Bronchial epithelial cell (primary cell): ENCODE measurements around the gene ABCA2. TPM values are rescaled to one million over a fixed set of nuclear protein-coding genes. Genes with fewer than 3 reads are reported as not detected.

ENCODE experiments used
- DNase-seq: peaks from one replicate; pipeline ENCODE4 v3.0.0-alpha.2; 2010; ENCODE audit warnings: low read depth
- FAIRE-seq: peaks from 2 replicates; lab custom pipeline; 2011; peaks lifted over from hg19 to GRCh38; lab: Jason Lieb, UNC
- H3K27me3 ChIP-seq: 2 replicates; pipeline ENCODE4 v1.5.1; 2011; ENCODE audit warnings: low read length; ENCODE audit not compliant: control insufficient read depth, insufficient read depth
- H3K36me3 ChIP-seq: 2 replicates; pipeline ENCODE4 v1.5.1; 2011; ENCODE audit warnings: low read length; ENCODE audit not compliant: control insufficient read depth, insufficient read depth
- H3K4me3 ChIP-seq: 2 replicates; pipeline ENCODE4 v1.5.1; 2011; ENCODE audit warnings: mild to moderate bottlenecking, low read depth, low read length, control low read depth
- CTCF ChIP-seq: IDR thresholded peaks from 2 replicates; pipeline ENCODE4 v1.5.1; 2011; ENCODE audit warnings: mild to moderate bottlenecking, moderate library complexity, low read length, control low read depth, inconsistent platforms; ENCODE audit not compliant: insufficient read depth, severe bottlenecking
- total RNA-seq: library from RNA; depleted of rRNA; stranded (reverse); fragments of >200 nt; gene quantifications from 2 replicates; pipeline ENCODE4 v1.2.1, GENCODE V29; 2014

Gene ABCA2
- total RNA-seq, 1 donor from 2014 or later = 5.5 TPM

DNA sequence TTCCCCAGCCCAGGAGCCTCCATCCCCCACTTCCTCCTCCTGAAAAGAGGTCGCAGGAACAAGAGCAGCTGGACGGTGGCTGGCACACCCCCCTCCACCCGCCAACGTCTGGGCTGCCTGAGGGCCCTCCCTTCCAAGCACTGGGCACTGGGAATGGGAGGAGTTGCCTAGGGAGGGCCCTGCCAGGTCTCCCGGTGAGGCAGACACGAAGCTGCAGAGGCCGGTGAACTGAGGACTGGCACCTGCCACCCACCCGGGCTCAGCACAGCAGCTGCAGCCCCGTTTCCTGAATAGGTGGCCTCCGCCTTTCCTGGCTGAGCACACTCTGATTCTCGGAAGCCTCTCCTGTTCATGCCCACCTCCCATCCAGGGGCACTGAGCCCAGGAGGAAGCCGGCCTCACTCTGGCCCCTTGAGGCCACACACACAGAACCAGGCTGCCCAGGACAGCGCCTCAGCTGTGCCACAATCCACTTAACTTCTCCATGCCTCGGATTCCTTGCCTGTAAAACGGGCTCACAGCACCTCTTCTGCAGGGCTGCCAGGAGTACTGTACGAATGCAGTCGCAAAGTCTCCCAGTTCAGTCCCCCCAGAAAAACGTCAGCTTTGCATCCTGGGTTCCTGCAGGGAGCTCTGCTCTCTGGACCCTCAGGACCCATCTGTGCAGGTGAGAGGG is 16.6 kb upstream of the ABCA2 start:
- peaks cover 4% of the 10 kb centered on the region for H3K27me3 ChIP-seq
- TF ChIP-seq CTCF = no peak

GRCh38 chr9:137044037-137044436 is 16.0 kb upstream of the ABCA2 start:
- Histone ChIP-seq H3K27me3 (peaks cover 4% of the 10 kb centered on the region), H3K4me3 (no peak overlapping the region), H3K36me3 (peaks cover 4% of the 10 kb centered on the region)
- DNase-seq (no peak), FAIRE-seq (no peak)
- TF ChIP-seq CTCF = no peak

More for the DNA sequence above, 16.6 kb upstream of the ABCA2 start:
- DNase-seq (no peak), FAIRE-seq (no peak)
- Histone ChIP-seq H3K36me3 (peaks cover 4% of the 10 kb centered on the region), H3K4me3 (peak overlapping the region; percentile 63)

DNA sequence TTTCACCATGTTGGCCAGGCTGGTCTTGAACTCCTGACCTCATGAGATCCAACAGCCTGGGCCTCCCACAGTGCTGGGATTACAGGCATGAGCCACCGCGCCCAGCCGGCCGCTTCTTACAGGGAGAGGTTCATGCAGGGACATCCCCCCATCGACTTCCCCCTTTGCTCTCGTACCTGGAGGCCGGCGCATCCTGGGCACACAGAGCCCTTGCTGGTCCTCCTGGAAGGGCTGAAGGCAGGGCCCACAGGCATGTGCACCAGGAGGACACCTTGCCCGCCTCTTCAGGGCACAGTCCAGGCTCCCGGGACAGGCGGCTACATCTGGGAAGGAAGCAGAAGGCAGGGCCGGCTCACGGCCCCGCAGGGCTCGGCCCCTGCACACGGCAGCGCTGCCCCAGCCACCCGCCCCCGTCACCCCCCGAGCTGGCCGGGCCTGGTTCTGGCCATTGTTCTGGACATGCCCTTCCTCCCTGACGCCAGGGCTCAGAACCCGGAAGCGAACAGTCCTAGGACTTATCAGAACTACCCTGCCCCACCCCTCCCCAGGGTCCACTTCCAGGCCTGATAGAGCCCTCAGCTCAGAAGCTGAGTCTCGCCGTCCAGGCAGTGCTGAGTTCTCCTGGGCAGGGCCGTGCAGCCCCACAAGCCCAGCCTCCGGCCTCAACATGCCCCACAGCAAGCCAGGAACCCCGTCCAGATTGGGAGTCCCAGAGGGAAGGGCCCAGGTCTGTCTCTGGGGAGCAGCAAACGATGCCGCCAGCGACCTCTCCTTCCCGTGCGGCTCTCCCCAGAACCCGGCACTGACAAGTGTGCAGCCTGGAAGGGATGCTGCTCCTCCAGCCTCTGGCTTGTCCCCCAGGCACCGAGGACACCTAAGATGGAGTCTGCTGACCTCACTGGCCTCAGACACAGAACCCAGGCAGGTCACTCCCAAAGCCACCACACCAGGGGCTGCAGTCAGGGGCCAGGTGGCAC is 15.0 kb upstream of the ABCA2 start:
- no peak overlapping the region for H3K4me3 ChIP-seq
- no peak for TF ChIP-seq CTCF
- H3K27me3 ChIP-seq = peaks cover 4% of the 10 kb centered on the region
- FAIRE-seq = no peak
- no peak for DNase-seq
- H3K36me3 ChIP-seq = peaks cover 6% of the 10 kb centered on the region

DNA sequence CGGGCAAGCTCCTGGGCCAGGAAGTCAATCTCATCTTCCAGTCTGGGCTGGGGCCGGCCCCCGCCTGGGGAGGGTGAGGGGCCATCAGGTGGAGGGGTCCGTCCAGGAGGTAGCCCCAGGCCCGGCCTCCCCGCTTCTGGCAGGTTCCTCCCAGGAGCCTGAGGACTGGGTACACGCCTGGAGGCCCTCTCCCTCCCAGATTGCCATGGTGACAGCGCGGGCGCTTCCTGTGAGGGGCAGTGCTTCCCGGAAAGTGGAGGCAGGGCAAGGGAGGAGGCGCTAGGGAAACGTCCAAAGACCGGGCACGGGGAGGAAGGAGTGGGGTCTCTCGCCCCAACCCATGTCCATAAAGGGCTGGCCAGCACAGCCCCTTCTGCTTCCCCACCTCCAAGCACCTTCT is 13.1 kb upstream of the ABCA2 start:
- Histone ChIP-seq H3K4me3 (no peak overlapping the region), H3K36me3 (peaks cover 6% of the 10 kb centered on the region), H3K27me3 (no peaks in the 10 kb centered on the region)
- TF ChIP-seq CTCF = no peak
- FAIRE-seq (no peak), DNase-seq (no peak)

- peaks cover 6% of the 10 kb centered on the region for H3K36me3 ChIP-seq
- H3K27me3 ChIP-seq = no peaks in the 10 kb centered on the region
- DNase-seq (no peak), FAIRE-seq (no peak)
- H3K4me3 ChIP-seq = no peak overlapping the region
- TF ChIP-seq CTCF = no peak
Measured at GRCh38 chr9:137040568-137040967, 12.5 kb upstream of the ABCA2 start.
